NK-92 (cell line): Measurements from ENCODE around the gene FMO1.
"Not testable (repeated sequence)": the region's sequence is repeated elsewhere in the genome, so short reads cannot be mapped to it uniquely, and the experiment has no call there.

ENCODE experiments used
- DNase-seq: peaks from one replicate; lab custom pipeline; 2025; ENCODE audit not compliant: unreplicated experiment; lab: John Stamatoyannopoulos, UW

Gene FMO1

DNA sequence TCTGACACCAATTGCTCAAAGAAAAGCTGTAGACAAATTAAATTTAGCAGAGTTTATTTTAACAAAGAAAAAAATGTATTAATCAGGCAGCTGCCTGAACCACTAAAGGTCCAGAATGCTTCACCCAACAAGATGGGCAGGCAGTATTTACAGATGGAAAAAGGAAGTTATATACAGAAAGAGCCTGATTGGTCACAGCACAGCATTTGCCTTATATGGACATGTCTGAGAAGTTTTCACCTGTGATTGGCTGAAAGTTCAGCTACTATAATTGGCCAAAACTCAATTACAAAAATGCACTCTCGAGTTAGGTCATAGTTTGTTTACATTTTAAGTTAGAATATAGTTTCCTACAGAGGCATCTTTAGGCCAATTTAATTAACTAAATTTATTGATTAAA is 15.1 kb upstream of the FMO1 start:
- DNase-seq: no peak

DNA sequence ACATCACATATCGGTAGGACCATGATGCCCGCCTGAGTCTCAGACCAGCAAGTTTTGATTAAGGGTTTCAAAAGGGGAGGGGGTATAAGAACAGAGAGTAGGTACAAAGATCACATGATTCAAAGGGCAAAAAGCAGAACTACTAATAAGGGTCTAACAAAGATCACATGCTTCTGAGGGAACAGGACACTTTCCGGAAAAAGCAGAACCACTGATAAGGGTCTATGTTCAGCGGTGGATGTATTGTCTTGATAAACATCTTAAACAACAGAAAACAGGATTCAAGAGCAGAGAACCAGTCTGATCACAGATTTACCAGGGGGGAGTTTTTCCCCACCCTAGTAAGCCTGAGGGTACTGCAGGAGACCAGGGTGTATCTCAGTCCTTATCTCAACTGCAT is 12.1 kb upstream of the FMO1 start:
- DNase-seq: not testable (repeated sequence)

DNA sequence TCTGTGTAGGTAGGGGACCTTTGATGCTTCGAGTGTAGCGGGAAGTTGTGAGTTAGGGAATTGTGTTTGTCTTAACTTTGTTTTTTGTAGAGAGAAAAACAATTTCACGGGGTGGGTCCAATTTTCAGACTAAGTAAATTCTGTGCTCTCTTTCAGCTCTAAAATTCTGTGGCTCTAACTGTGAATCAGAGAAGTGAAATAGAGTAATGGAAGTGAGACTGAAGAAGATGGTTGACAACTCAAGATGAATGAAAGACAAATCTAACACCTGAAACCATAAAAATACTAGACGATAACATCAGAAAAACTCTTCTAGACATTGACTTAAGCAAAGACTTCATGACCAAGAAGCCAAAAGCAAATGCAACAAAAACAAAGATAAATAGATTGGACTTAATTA is 4.4 kb upstream of the FMO1 start:
- no peak for DNase-seq

DNA sequence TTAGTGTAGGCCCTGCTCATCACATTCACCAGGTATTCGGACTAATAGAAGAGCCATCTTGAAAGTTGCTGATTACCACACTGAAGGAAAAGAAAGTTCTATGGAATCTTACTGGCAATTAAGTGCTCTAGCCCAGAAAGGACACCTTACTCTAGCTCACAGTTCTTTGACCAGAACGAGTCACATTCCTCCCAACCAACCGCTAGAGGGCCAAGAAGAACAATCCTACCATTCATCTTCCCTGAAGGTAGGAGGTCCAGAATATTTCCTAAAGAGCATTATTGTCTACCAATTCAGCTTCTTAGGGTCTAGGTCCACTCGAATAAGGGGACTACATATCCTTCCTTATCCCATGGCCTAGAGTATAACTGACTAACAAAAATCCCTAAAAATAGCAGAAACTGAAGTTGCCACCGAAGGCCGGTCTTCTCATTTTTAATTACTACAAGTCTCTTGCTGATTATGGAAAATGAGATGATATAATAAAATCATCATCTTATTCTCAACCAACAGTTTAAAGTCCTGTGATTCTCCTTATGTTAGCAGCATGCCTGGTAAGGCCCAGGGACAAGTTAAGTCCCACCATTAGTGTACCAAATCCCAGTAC is 2.7 kb upstream of the FMO1 start:
- DNase-seq: no peak

DNA sequence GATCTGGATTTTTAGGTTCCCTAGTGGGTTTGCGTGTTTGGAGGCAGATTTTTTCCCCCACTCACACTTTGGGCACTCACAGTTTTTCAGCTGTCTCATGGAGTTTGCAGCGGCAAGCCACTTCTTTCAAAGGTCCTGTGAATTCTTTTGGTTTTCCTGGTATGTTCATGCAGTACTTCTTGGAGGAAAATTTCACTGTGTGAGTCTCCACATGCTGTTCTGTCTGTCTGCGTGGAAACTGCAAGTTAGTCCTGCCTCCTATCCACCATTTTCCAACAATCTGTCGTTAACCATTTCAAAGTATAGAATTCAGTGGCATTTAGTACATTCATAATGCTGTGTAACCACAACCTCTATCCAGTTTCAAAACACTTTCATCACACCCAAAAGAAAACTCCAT is 793 bp upstream of the FMO1 start:
- no peak for DNase-seq

DNA sequence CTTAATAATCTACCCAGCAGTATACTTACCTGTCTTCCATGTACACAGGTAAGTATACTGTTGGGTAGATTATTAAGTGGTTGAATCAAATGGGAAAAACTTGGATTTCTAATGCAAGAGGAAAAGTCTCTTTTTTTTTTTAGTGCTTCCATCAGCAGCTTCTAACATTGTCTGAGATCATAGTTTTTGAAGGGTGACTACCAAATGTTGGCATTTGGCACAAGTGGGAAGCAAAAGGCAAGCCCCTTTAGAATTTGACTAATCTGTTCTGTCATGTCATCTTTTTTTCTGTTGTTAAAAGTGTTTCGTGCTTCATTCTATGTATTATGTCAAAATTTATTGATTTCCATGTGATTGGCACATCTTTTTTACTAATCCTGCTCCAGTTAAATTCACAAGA is 547 bp downstream of the FMO1 start:
- no peak for DNase-seq

DNA sequence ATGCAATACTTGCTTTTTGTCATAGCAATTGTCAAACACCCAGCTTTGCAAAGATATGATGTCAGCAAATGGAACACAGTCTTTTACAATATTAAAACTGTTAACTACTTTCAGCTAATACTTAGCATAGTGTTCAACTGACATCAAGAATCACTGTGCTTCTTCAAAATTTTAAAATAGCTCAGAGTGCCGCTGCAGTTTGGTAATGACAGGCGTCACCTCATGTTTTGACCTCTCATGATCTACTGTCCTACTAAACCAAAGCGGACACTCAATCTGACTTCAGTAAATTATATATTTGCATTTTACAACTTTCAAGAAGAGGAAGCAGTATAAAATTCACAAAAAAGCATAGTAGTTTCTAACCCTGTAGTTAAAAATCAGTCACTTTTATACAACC is 2.0 kb downstream of the FMO1 start:
- no peak for DNase-seq

DNA sequence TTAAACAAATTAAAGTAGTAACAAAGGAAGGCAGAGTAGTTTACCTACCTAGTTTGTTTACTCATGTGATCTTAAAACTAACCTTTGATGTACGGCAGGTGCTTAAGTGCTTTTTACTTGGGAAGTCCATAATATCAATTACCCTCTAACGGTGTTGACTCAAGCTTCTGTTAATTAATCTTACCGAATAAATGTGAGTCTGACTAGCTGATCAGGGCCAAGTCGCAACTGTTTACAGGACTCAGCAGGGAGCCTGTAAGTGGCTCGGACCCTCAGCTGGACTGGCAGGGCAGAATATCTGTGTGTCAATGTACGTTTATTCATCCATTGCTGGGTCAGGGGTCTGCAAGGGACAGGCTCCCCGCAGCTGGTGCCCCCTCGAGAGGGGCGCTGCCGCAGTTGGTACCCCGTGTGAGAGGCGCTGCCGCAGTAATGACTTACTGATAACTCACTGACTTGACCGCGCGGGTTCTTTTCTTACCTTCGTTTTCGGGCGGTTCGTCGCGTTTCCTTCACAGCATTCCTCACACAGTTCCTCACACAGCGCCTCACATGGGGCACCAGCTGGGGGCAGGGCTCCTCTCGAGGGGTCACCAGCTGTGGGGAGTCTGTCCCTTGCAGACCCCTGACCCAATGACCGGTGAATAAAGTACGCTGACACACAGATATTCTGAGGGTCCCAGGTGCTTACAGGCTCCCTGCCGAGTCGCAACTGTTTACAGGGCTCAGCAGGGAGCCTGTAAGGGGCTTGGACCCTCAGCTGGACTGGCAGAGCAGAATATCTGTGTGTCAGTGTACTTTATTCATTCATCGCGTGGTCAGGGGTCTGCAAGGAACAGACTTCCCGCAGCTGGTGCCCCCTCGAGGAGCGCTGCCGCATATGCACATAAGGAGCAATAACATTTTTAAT is 3.0 kb downstream of the FMO1 start:
- DNase-seq: no peak

DNA sequence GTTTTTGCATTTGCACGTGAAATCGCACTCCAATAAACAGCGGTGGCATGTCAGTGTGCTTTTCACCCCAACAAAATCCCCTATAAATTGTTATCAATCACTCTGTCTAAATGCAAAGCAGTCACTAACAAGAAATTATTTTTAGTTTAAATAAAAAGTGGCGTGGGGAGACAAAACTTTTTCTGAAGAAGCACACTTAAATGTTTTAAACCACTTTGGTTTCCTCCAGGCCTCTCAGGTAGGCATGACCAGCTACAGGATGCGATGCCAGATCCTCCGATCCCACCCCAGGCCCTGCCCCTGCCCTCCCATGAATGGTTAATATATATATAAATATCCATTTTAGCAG is 3.6 kb downstream of the FMO1 start:
- no peak for DNase-seq

DNA sequence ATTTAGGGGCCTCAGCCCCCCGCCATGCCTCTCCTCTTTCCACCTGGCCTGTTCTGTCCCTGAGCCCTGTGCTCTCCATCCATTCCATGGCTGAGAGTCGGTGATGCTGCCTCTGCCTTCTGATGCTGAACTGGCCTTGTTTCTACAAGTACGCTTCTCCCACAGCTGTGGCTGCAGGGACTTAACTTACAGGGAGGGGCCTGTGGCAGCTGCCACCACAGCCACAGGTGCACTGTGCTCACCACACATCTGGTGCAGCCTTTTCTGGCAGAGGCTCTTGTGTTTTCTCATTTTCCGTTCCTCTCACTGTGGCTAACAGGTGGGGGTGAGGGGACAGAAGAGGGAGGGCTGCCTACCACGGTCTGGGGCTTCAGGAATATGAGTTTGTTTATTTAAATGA is 4.2 kb downstream of the FMO1 start:
- DNase-seq: no peak

DNA sequence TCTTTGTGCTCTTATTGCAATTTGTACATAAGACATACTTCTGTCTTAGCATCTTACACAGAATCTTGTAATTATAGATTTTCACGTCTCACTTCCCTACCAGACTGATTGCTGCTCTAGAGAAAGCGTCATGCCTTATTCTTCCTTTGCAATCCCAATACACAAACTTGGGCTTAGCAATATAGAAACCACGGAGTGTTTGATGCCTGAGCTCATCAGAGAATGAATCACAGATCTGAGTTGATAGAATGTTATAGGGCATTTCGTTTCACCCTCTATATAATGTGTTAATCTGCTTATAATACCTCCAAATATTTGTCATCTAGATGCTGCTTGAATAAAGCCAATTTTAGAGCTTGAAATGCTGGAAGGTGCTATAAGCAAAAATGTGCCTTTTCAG is 6.6 kb downstream of the FMO1 start:
- DNase-seq: no peak

DNA sequence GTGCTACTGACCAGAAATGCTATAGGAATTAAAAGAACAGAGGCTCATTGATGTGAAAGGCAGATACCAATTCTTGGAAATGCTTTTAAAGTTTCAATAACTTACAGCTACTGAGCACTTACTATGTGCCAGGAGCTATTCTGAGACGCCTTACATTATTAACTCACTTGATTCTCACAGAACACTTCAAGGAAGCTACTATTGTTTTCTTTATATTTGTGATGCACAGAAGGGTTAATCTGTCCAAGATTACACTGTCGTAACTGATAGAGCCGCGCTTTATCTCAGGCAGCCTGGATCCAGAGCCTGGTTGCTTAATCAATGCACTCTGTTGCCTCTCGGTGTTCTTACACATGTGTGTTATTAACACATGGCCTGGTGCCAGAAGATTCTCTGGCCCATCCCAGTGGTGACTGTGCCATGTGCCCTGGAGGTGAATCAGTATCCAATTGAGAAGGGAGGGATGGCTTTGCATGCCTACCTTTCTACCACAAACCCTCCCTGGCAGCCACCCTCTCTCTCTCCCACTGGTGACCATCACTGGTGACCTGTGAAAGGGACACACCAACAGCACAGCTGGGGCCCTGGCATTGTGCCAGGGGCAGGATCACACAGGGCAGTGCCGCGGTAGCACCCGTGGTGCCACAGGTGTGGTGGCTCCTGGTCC is 8.8 kb downstream of the FMO1 start:
- DNase-seq: no peak

DNA sequence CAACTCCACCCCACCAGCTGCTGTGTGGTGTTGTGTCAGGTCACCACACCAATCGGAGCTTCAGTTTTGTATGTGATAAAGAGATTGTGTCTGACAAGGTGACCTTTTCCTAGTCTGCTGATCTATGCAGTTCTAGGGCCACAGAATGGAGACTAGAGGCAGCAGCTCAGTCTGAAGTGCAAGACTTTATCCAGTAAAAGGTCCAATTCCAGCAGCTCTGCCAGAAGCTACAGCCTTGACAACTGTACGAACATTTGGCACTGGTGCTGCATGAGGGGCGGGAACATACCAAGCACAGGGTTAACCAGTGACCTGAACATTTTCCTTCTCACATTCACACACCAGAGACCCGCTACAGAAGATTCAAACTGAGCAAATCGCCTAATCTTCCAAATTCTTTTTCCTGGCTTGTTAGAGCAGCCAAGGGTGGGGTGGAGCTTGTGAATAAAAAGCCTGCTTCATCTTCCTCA is 9.3 kb downstream of the FMO1 start:
- no peak for DNase-seq

DNA sequence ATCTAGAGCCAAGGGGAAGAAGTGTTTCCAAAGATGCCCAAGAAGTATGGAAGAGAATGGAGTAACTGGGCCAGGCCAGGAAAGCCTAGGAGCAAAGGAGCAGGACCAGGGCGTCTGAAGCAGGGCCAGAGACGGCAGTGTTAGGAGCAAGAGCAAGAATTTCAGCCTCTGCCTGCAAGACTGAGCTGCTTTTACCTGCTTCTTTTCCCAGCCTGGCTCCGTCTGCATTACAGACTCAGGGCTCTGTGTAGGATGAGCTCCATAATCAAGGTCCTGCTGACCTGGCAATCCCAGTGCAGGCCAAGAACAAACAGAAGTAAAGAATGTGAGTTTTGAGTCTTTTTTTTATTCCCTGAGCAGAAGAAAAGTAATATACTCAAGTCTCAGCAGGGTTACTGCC is 10.1 kb downstream of the FMO1 start:
- no peak for DNase-seq

DNA sequence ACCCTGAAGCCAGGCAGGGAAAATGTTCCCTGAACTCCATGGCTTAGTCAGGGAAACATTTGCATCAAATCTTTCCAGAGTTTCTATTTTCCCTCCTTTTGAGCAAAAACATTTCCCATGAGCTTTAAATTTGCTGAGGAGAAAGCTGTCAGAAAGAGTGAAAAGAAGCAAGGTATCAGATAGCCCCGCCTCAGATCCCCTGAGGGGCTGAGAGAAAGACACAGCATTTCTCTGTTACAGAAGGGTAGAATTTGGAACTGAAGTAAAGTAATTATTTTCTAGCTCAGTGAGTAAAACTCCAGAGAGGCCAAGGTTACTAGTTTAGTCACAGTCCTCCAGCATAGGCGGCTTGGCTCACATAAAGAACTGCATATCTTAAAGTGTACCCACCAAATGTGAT is 10.6 kb downstream of the FMO1 start:
- no peak for DNase-seq

DNA sequence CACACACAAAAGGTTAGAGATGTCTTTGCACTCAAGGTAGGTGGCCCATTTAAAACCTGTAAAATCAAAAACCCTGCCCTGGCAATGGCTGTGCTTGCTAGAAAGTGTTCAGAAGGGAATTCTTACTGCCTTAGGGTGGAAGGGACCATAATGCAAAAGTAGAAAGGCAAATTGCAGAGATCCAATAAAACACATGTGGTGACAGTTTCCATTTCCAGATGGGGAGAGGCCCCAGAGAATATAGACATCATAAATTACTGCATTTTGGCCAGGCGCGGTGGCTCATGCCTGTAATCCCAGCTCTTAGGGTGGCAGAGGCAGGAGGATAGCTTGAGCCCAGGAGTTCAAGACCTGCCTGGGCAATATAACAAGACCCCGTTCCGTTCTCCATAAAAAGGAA is 13.0 kb downstream of the FMO1 start:
- DNase-seq: no peak

DNA sequence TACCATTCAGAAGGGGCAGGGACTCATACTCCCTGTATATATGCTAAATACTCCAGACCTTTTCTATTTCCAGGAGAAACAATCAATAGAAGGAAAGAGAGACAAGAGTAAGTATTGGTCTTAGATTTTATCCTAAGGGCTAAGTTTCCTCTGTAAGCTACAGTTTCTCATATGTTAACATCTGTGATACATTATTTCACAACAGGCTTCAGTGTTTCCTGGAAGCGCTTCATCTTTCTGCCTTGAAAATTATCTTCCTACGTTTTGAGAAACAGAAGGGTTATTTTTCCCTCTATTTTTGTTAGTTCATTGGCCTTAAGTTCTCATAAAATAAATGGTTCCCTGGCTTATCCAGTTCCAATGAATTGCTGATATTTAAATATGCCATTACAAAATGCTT is 15.6 kb downstream of the FMO1 start:
- DNase-seq: no peak

DNA sequence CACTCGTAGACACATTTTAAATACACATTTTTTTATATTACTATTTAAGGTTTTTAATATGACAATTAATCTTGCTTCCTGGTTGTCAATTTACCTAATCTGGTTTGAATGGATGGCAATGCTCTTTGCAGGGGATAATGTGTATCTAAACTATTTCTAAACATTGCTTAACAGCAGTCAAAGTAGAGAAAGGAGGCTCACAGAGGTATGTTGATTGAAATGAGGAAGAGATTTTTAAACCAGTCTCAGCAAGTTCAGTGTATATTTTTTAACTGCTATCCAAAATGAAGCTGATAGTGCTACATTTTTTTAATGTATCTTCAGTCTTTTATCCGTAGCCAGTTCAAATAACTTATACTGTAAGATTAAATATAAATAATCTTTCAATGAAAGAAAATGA is 17.4 kb downstream of the FMO1 start:
- DNase-seq: no peak

DNA sequence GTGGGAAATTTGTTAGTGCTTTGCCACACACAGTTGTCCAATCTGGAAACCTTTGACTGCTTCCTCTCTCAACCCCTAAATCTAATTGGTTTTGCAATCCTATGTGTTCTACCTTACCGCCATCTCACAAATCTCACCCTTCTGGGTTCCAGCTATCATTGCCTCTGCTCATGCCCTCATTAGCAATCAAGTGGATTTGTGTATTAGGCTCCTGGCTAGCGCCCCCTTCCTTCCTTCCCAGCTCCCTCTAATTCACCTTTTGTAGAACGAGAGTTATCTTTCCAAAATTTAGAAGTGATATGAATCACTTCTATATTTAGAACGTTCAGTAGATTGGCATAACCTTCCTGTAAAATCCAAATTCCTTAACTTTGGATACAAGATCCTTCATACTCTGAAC is 18.6 kb downstream of the FMO1 start:
- no peak for DNase-seq

DNA sequence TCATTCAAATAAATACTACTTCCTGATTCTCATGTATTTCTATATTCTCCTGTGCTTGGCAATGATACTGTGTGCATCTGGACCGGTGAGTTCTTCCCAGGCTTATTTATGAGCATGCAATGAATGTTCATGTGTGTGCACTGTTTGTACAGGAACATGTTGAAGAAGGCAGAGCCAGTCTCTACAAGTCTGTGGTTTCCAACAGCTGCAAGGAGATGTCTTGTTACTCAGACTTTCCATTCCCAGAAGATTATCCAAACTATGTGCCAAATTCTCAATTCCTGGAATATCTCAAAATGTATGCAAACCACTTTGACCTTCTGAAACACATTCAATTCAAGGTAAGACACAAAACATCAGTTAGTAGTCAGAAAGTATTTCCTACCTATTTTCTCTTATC is 19.1 kb downstream of the FMO1 start:
- no peak for DNase-seq

DNA sequence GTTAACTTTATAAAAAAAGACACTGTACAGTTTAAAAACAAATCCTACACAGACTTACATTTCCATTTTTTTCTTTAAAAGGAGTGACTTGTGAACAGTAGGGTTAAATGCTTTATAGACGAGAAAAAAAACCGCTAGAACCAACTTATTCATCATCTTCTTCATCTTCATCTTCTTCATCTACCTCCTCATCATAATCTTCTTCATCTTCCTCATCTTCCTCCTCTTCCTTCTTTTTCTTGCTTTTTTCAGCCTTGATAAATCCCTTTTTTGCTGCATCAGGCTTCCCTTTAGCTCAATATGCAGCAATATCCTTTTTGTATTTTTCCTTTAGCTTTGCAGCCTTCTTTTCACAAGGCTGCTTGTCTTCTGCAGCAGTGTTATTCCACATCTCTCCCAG is 22.5 kb downstream of the FMO1 start:
- no peak for DNase-seq

DNA sequence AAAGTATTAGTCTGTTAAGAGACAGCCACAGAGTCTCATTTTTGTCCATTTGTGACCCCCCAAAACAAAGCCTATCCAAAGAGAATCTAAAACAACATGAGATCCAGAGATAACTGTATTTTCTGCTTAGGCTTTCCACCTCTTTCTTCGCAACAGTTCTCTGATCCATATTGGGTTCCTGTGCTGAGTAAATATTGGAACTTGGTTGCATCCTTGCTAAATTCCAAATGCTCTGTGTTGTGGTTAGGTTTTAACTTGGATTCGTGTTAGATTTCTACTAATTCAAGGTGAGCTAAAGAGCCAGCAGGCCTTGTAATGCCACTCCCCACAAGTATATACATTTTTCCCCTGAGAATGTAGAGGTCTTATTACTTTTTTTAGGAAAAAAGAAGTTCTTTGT is 29.2 kb downstream of the FMO1 start:
- no peak for DNase-seq
